NCI-H2196 (cell line): ENCODE results near the gene DIS3L.
"Not testable (repeated sequence)": the region's sequence is repeated elsewhere in the genome, so short reads cannot be mapped to it uniquely, and the experiment has no call there.

ENCODE experiments used
- DNase-seq: peaks from one replicate; lab custom pipeline; 2025; ENCODE audit not compliant: unreplicated experiment; lab: John Stamatoyannopoulos, UW

Gene DIS3L

DNA sequence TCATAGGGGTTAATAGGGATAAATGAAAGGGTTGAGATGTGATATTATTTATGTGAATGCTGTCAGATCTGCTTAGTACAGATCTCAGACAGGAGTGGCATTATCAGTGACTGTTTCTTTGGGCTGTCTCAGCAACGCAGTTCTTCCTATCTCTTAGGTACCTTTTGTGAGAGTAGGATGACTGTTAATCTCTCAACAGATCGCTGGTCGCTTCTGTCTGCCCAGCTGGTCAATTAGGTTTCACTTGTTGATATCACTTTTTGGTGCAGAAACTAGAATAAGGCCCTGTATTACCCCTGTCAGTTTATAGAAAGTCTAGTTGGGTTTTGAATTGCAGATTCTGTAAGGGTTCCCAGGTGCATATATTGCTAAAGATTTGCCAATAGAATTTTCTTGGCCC, 16.5 kb downstream of the DIS3L start:
- DNase-seq: no peak

DNA sequence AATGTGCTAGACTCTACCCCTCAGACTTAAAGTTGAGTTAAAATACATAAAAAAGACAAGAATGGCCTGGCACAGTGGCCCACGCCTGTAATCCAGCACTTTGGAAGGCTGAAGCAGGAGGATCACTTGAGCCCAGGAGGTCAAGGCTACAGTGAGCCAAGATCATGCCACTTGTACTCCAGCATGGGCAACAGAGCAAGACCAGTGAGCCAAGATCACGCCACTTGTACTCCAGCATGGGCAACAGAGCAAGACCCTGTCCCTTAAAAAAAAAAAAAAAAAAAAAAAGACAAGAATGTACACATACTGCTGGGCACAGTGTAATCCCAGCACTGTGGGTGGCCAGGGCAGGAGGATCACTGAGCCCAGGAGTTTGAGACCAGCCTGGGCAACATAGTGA, 17.4 kb downstream of the DIS3L start:
- DNase-seq: no peak

DNA sequence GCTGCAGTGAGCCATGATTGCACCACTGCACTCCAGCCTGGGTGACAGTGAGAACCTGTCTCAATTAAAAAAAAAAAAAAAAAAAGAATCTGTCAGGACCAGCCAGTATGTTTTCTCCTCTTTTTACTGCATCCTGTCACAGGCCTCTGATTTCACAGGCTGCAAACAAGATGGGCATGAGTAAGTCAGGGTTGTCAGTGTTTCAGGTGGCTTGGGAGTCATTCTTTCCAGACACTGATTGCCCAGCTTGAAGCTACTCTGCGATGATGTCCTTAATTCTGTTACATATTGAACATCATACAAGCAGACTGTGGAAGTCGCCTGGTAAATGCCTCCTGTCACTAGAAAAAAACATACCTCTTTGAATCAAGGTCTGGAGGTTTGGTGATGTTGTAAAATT, 18.8 kb downstream of the DIS3L start:
- no peak for DNase-seq

DNA sequence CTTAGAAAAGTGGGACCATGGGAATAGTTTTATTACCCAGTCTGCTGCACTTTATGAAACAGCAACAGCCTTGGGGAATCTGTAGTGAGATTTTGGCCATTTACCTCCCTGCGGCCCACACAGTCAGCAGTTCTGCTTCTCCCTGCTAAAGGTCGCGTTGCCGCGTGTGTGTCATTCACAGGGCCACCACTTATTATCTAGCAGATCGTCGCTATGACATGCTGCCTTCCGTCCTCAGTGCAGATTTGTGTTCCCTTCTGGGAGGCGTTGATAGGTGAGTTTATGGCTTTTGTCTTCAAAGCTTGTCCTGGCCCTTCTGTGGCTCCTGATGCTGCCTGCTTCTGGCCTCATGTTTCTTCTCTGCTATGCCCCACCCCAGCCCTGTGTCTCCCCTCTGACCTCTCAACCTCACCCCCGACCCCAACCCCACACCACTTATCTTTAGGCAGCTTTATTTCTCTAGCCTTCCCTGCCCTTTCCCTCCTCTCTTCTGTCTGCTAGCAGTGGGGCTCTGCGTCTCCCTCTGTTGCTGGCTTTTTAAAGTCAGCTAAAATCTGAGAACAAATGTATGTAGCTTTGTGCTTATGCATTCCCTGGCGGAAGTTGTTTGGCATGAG, 30.1 kb downstream of the DIS3L start:
- DNase-seq: no peak

- no peak for DNase-seq
Observed at GRCh38 chr15:66326051-66326450, 32.7 kb downstream of the DIS3L start.

DNA sequence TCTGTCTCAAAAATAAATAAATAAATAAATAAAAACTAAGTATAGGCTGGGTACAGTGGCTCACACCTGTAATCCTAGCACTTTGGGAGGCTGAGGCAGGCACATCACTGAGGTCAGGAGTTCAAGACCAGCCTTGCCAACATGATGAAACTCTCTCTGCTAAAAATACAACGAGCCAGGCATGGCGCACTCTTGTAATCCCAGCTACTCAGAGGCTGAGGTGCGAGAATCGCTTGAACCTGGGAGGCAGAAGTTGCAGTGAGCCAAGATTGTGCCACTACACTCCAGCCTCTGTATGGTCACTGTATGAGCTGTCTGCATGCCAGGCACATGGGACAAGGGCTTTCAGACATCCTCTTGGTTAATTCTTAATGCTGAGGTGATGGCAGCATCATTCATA, 34.4 kb downstream of the DIS3L start:
- no peak for DNase-seq

DNA sequence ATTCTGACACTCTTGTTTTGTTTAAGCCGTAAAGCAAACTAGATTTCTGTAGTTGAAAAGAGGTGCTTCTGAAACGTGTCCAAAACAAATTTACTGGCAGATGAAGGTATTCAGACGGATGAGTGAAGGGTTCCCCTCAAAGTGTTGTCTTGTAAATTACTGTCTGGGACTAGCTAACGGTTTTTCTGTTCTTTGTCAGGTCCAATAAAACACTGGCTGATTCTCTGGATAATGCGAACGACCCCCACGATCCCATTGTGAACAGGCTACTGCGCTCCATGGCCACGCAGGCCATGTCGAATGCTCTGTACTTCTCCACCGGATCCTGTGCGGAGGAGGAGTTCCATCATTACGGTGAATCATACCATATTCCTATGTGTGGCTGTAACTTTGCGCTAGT, 35.4 kb downstream of the DIS3L start:
- DNase-seq: no peak

- not testable (repeated sequence) for DNase-seq
Observed at GRCh38 chr15:66348530-66348929, 55.2 kb downstream of the DIS3L start.

- no peak for DNase-seq
Observed at GRCh38 chr15:66356077-66356358, 62.6 kb downstream of the DIS3L start.

DNA sequence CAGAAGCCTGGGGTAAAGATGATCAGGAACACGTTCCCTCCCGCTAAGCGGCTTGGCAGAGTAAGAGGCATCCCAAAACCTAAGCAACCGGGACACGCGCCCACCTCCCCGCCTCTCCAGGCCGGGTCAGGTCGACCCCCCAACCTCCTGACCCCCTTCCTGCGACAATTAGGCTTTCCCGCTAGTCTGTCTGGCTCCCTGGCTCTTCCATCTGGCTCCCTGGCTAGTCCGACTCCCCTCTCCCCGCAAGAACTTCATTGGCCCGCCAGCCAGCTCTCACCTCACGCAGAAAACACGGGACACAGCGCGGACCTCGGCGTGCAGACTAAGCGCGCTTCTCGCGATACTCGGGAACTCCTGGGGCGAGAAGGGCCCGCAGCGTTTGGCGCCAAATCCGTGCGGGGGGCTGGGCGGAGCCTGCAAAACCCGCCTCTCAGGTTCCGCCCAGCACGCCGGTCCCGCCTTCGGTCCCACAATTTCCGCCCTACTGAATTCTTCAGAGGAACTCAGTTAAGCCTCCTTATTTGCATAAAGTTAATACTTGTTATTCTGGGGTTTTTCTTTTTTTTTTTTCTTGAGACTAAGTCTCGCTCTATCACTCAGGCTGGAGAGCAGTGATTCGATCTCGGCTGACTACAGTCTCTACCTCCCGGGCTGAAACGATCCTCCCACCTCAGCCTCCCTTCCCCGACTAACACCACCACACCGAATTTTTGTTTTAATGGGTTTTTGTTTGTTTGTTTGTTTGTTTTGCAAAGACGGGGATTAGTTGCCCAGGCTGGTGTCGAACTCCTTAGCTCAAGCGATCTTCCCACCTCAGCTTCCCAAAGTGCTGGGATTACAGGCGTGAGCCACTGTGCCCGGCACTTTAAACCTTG, 63.2 kb downstream of the DIS3L start, which contains the start of gene TIPIN:
TIPIN (minus strand) TSS at position 327 of the 878 bp plus-strand sequence. CDS start 3,738 bp downstream, outside the sequence.
- DNase-seq: peak; percentile 91

GRCh38 chr15:66359740-66360139, 66.4 kb downstream of the DIS3L start:
- DNase-seq: no peak

- DNase-seq: not testable (repeated sequence)
Observed at GRCh38 chr15:66361745-66362460, 68.5 kb downstream of the DIS3L start.

GRCh38 chr15:66362776-66363175, 69.4 kb downstream of the DIS3L start:
- no peak for DNase-seq

- no peak for DNase-seq
Observed at GRCh38 chr15:66364944-66365528, 71.7 kb downstream of the DIS3L start.

DNA sequence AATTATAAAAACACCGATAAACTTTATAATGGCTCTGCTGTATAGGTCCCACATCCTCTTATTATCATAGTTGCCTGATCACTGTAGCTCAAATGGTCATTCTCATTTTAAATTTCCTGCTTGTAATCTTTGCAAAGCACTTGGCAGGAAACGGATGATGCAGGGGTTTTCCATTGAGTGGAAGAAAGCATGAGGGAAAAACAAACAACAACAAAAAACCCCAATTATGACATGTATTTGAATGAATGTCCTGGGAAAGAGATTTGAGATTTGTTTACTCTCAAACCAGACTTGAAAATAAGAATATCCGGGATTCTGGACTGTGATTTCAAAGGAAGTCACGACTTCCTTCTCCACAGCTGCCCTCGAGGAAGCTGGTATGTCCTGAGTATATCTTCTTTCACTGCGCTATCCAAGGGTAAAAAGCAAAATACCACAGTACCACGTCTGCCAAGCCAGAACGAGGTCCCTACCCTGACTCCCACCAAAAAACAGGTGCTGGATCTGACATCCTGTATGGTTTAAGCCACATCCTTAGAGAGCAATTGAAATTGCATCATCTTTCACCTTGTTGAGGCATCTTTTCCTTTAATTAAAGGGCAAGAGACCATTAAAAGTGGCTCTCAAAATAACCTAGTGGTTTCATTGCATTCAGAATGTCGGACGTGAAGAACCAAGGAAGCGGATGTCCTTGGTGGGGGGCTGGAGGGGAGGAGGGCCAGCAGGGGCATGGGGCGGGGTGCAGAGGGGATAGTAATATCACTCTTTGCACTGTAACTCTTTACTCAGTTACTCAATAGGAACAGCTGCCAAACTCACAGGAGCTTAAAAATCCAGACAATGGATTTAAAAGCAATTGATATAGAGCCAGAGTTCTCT, 76.6 kb downstream of the DIS3L start:
- DNase-seq: peak; percentile 53

GRCh38 chr15:66374179-66374578, 80.8 kb downstream of the DIS3L start:
- no peak for DNase-seq

- DNase-seq: no peak
Observed at GRCh38 chr15:66378814-66379430, 85.6 kb downstream of the DIS3L start.

DNA sequence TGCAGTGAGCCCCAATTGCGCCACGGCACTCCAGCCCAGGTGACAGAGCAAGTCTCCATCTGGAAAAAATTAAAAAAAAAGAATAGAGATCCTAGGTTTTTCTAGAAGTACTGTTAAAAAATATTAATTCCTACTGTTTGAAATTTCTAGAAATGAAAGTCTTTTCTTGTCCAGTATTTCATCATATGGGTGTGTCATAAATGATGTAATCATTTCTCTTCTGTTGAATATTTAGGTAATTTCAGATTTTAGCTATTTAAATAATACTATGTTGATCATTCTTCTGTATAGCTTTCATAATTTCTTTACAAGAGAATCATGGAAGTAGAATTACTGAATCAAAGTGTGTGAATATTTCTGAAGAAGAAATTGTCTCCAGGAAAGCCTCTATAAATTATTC, 88.0 kb downstream of the DIS3L start:
- DNase-seq: not testable (repeated sequence)
